ENCODE results near the gene EEIG2. TPM values are rescaled to one million over a fixed set of nuclear protein-coding genes. Genes with fewer than 3 reads are reported as not detected.

The EEIG2 gene
- total and polyA plus RNA-seq, 9 of the 15 experiments (the other 6 are each of a cell fraction or from before 2014, with no cell fraction given) = 6.1 to 26.9 (median 15.2) TPM

DNA sequence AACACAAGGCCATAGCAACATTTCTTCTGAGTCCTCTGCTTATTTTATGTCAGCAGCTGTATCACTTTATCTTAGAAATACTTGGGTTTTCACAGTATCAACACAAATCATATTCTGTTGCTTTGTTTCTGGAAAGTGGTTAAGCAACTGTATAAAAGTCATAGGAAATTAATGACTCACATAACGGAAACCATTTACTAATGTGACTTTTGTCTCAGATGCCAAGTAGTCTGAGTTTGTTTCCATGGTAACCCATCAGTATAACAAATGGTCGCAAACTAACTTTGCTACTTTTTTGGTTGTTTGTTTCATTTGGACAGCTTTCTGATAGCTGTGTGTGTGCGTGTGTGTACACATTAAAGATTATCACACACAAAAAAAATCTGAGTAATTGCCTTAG, 31.1 kb downstream of the EEIG2 start:
- in situ Hi-C loops (cut with MboI) (no loop called here), intact Hi-C loops (cut with micrococcal nuclease) (no loop called here)
- Histone ChIP-seq H3K4me1 (replicated peaks in 1 of 2; ENCODE audit: control insufficient read depth in 2 of 2, insufficient read depth in 2 of 2, low read length in 2 of 2) (no peaks in the 10 kb centered on the region; a peak in 1 of 5 replicates), H3K9ac (ENCODE audit: insufficient read depth in 1 of 2, low read depth in 2 of 2, low read length in 2 of 2) (no peak overlapping the region), H3K9me3 (replicated peaks; ENCODE audit: control insufficient read depth, insufficient read depth, low read depth, low read length) (no peaks in the 10 kb centered on the region), H3K4me3 (no peak overlapping the region), H3K79me2 (ENCODE audit: control insufficient read depth, insufficient read depth, low read length) (peaks cover 26% of the 10 kb centered on the region), H3K9me1 (ENCODE audit: control insufficient read depth, insufficient read depth, low read length) (no peaks in the 10 kb centered on the region), H3K4me2 (ENCODE audit: insufficient read depth, low read length) (no peak overlapping the region), H3K36me3 (ENCODE audit: control insufficient read depth, insufficient read depth, low read length) (no peaks in the 10 kb centered on the region), H3K27ac (ENCODE audit: extremely low read depth, low read depth, low read length) (no peak overlapping the region), H4K20me1 (replicated peaks; ENCODE audit: control insufficient read depth, insufficient read depth, low read length) (no peaks in the 10 kb centered on the region), H3K27me3 (ENCODE audit: control insufficient read depth in 2 of 2, insufficient read depth in 2 of 2, low read length in 2 of 2) (no peaks in the 10 kb centered on the region), H2AFZ (ENCODE audit: low read depth, low read length) (no peak overlapping the region)
- CTCF ChIA-PET (ENCODE audit: low intra/inter-chr PET ratio) = interaction anchor here (0.6 kb wide), 1 partner anchor 31 kb away, joined by 5 read pairs; the partner anchor contains the start of gene EEIG2
- POLR2A ChIA-PET = no interaction called here
- WGBS (ENCODE audit: insufficient coverage, low coverage, missing lambda C conversion rate) = 41% methylated on average over 3 of the region's 3 CpGs
- no peak for DNase-seq (ENCODE audit: extremely low read depth in 1 of 4, low spot score in 3 of 4)
- no TSS peak for BruUV-seq (replicated peaks)
- no peak for ATAC-seq
- TF ChIP-seq PKNOX1 (IDR thresholded peaks at IDR 0.05) (no peak), RFX1 (IDR thresholded peaks at IDR 0.05) (peak; percentile 86)
- no peak for FAIRE-seq

DNA sequence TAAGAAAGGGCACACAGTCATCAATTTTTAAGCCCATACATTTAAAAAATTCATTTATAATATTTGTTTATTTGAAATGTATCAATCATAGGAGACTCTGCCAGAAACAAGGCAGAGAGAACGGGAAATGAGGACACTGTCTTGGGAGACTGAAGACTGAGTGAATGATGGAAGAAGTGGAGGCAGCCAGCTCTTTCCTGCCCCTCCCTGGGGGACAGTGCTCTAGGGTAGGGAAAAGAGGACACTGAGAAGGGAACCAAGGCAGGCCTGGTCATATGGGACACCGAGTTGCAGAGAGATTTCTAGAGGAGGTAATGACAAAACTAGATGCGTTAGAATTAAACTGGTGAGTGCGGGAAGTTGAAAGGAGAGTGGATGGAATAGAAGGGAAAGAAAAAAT, 31.6 kb downstream of the EEIG2 start:
- POLR2A ChIA-PET = no interaction called here
- Histone ChIP-seq H3K27ac (ENCODE audit: extremely low read depth, low read depth, low read length) (no peak overlapping the region), H3K9me1 (ENCODE audit: control insufficient read depth, insufficient read depth, low read length) (no peaks in the 10 kb centered on the region), H3K9ac (ENCODE audit: insufficient read depth in 1 of 2, low read depth in 2 of 2, low read length in 2 of 2) (no peak overlapping the region), H3K79me2 (ENCODE audit: control insufficient read depth, insufficient read depth, low read length) (peaks cover 21% of the 10 kb centered on the region), H3K4me3 (no peak overlapping the region), H4K20me1 (replicated peaks; ENCODE audit: control insufficient read depth, insufficient read depth, low read length) (no peaks in the 10 kb centered on the region), H3K4me1 (replicated peaks in 1 of 2; ENCODE audit: control insufficient read depth in 2 of 2, insufficient read depth in 2 of 2, low read length in 2 of 2) (no peaks in the 10 kb centered on the region; a peak in 1 of 5 replicates), H3K9me3 (replicated peaks; ENCODE audit: control insufficient read depth, insufficient read depth, low read depth, low read length) (no peaks in the 10 kb centered on the region), H3K4me2 (ENCODE audit: insufficient read depth, low read length) (no peak overlapping the region), H3K36me3 (ENCODE audit: control insufficient read depth, insufficient read depth, low read length) (no peaks in the 10 kb centered on the region), H2AFZ (ENCODE audit: low read depth, low read length) (no peak overlapping the region), H3K27me3 (ENCODE audit: control insufficient read depth in 2 of 2, insufficient read depth in 2 of 2, low read length in 2 of 2) (no peaks in the 10 kb centered on the region)
- intact Hi-C loops (cut with micrococcal nuclease) (no loop called here), in situ Hi-C loops (cut with MboI) (no loop called here)
- FAIRE-seq (no peak), DNase-seq (ENCODE audit: extremely low read depth in 1 of 4, low spot score in 3 of 4) (no peak), ATAC-seq (no peak)
- BruUV-seq (replicated peaks) = no TSS peak
- WGBS (ENCODE audit: insufficient coverage, low coverage, missing lambda C conversion rate) = 56% methylated on average over 4 of the region's 4 CpGs
- CTCF ChIA-PET (ENCODE audit: low intra/inter-chr PET ratio) = interaction anchor here (0.6 kb wide), 1 partner anchor 31 kb away, joined by 5 read pairs; the partner anchor contains the start of gene EEIG2
- TF ChIP-seq NR1H2 (CRISPR knock-in tag; IDR thresholded peaks at IDR 0.05) (no peak), TRIM24 (IDR thresholded peaks at IDR 0.05) (no peak), FOS (IDR thresholded peaks at IDR 0.05; ENCODE audit: extremely low read depth, insufficient read length) (no peak), FOXJ3 (CRISPR knock-in tag; IDR thresholded peaks at IDR 0.05) (no peak), TCF7L2 (IDR thresholded peaks at IDR 0.05; ENCODE audit: low read depth, low read length) (no peak), POLR3G (IDR thresholded peaks at IDR 0.05; ENCODE audit: extremely low read depth, insufficient read length, insufficient replicate concordance) (no peak)
- TF ChIP-seq, protein P1, sequence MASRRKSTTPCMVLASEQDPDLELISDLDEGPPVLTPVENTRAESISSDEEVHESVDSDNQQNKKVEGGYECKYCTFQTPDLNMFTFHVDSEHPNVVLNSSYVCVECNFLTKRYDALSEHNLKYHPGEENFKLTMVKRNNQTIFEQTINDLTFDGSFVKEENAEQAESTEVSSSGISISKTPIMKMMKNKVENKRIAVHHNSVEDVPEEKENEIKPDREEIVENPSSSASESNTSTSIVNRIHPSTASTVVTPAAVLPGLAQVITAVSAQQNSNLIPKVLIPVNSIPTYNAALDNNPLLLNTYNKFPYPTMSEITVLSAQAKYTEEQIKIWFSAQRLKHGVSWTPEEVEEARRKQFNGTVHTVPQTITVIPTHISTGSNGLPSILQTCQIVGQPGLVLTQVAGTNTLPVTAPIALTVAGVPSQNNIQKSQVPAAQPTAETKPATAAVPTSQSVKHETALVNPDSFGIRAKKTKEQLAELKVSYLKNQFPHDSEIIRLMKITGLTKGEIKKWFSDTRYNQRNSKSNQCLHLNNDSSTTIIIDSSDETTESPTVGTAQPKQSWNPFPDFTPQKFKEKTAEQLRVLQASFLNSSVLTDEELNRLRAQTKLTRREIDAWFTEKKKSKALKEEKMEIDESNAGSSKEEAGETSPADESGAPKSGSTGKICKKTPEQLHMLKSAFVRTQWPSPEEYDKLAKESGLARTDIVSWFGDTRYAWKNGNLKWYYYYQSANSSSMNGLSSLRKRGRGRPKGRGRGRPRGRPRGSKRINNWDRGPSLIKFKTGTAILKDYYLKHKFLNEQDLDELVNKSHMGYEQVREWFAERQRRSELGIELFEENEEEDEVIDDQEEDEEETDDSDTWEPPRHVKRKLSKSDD (conservative IDR thresholded peaks at IDR 0.05; ENCODE audit: low read length) = no peak
- TF ChIP-seq, protein P2, sequence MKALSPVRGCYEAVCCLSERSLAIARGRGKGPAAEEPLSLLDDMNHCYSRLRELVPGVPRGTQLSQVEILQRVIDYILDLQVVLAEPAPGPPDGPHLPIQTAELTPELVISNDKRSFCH (CRISPR knock-in tag; IDR thresholded peaks at IDR 0.05) = no peak
- TF ChIP-seq, protein P2 (tag; IDR thresholded peaks at IDR 0.05) = no peak
- TF ChIP-seq, protein P3, sequence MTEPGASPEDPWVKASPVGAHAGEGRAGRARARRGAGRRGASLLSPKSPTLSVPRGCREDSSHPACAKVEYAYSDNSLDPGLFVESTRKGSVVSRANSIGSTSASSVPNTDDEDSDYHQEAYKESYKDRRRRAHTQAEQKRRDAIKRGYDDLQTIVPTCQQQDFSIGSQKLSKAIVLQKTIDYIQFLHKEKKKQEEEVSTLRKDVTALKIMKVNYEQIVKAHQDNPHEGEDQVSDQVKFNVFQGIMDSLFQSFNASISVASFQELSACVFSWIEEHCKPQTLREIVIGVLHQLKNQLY (CRISPR knock-in tag; conservative IDR thresholded peaks at IDR 0.05) = no peak

Measured in K562 (cell line).